SK-N-SH (cell line): ENCODE results near the gene OR1K1.

Experiments
- GATA2 ChIP-seq: sonication (generic); formaldehyde crosslinking; IDR thresholded peaks from 2 replicates; pipeline ENCODE4 v1.5.0; 2020; ENCODE audit warnings: mild to moderate bottlenecking, missing genetic modification reagents
- POLR2AphosphoS5 ChIP-seq: IDR thresholded peaks from 2 replicates; pipeline ENCODE4 v1.6.1; 2012; ENCODE audit warnings: low read depth, low read length
- TEAD4 ChIP-seq: IDR thresholded peaks from 2 replicates; pipeline ENCODE4 v1.4.0; 2012; ENCODE audit warnings: mild to moderate bottlenecking, borderline replicate concordance; ENCODE audit not compliant: insufficient read depth
- TF ChIP-seq, protein P1 (sequence below): IDR thresholded peaks from 2 replicates; pipeline ENCODE4 v1.4.0; 2012; ENCODE audit warnings: low read depth
- TF ChIP-seq, protein P2 (sequence below): fragments of 200-600 bp; sonication (generic); IDR thresholded peaks from 2 replicates; pipeline ENCODE4 v1.6.1; 2017; ENCODE audit warnings: antibody characterized with exemption, mild to moderate bottlenecking, moderate library complexity
- TF ChIP-seq, protein P3 (sequence below): IDR thresholded peaks from 2 replicates; pipeline ENCODE4 v1.6.1; 2012; ENCODE audit warnings: mild to moderate bottlenecking, low read depth, low read length, moderate library complexity

DNA sequence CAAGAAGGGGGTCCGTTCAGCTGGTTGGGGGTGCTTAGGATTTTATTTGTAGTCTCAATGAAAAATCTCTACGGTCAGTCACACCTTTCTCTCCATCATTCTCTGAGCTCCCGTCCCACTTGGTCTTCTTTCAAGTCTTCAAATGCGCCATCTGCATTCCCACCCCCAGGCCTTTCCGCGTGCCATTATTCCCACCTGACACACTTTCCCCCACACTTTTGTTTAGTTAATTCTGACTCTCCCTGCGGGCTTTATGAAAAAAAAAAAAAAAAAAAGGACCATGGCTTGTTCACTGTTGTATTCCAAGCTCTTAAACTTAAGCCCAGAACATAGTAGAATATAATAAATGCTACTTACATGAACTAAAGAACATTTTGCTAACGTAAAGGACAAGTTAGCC is 22.9 kb upstream of the OR1K1 start:
- TF ChIP-seq, protein P1, sequence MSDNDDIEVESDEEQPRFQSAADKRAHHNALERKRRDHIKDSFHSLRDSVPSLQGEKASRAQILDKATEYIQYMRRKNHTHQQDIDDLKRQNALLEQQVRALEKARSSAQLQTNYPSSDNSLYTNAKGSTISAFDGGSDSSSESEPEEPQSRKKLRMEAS: no peak
- TF ChIP-seq, protein P2, sequence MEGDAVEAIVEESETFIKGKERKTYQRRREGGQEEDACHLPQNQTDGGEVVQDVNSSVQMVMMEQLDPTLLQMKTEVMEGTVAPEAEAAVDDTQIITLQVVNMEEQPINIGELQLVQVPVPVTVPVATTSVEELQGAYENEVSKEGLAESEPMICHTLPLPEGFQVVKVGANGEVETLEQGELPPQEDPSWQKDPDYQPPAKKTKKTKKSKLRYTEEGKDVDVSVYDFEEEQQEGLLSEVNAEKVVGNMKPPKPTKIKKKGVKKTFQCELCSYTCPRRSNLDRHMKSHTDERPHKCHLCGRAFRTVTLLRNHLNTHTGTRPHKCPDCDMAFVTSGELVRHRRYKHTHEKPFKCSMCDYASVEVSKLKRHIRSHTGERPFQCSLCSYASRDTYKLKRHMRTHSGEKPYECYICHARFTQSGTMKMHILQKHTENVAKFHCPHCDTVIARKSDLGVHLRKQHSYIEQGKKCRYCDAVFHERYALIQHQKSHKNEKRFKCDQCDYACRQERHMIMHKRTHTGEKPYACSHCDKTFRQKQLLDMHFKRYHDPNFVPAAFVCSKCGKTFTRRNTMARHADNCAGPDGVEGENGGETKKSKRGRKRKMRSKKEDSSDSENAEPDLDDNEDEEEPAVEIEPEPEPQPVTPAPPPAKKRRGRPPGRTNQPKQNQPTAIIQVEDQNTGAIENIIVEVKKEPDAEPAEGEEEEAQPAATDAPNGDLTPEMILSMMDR: no peak
- TF ChIP-seq TEAD4 (no peak), POLR2AphosphoS5 (no peak), GATA2 (CRISPR knock-in tag) (no peak)
- TF ChIP-seq, protein P3, sequence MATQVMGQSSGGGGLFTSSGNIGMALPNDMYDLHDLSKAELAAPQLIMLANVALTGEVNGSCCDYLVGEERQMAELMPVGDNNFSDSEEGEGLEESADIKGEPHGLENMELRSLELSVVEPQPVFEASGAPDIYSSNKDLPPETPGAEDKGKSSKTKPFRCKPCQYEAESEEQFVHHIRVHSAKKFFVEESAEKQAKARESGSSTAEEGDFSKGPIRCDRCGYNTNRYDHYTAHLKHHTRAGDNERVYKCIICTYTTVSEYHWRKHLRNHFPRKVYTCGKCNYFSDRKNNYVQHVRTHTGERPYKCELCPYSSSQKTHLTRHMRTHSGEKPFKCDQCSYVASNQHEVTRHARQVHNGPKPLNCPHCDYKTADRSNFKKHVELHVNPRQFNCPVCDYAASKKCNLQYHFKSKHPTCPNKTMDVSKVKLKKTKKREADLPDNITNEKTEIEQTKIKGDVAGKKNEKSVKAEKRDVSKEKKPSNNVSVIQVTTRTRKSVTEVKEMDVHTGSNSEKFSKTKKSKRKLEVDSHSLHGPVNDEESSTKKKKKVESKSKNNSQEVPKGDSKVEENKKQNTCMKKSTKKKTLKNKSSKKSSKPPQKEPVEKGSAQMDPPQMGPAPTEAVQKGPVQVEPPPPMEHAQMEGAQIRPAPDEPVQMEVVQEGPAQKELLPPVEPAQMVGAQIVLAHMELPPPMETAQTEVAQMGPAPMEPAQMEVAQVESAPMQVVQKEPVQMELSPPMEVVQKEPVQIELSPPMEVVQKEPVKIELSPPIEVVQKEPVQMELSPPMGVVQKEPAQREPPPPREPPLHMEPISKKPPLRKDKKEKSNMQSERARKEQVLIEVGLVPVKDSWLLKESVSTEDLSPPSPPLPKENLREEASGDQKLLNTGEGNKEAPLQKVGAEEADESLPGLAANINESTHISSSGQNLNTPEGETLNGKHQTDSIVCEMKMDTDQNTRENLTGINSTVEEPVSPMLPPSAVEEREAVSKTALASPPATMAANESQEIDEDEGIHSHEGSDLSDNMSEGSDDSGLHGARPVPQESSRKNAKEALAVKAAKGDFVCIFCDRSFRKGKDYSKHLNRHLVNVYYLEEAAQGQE: no peak
